ENCODE data around the gene PKHD1.
"Not testable (repeated sequence)": the region's sequence is repeated elsewhere in the genome, so short reads cannot be mapped to it uniquely, and the experiment has no call there.

PKHD1 gene

GRCh38 chr6:51960419-51960818 lies 127.0 kb downstream of the PKHD1 start:
- TF ChIP-seq CTCF (IDR thresholded peaks at IDR 0.05; ENCODE audit: extremely low read depth, insufficient read depth, missing control alignments) = no peak
- in situ Hi-C loops (cut with MboI; ENCODE audit: low pct_unique_long_range_greater_than_20kb, low sequenced_read_pairs, unreplicated experiment) = loop anchor here (10.0 kb wide), 1 partner anchor 106 kb away; no protein-coding TSS in a partner anchor
- DNase-seq (ENCODE audit: low spot score) = no peak

GRCh38 chr6:51959744-51960383 lies 127.5 kb downstream of the PKHD1 start:
- peak; percentile 89 for TF ChIP-seq CTCF (IDR thresholded peaks at IDR 0.05; ENCODE audit: extremely low read depth, insufficient read depth, missing control alignments)
- in situ Hi-C loops (cut with MboI; ENCODE audit: low pct_unique_long_range_greater_than_20kb, low sequenced_read_pairs, unreplicated experiment) = loop anchor here (10.0 kb wide), 1 partner anchor 105 kb away; no protein-coding TSS in a partner anchor
- DNase-seq (ENCODE audit: low spot score) = peak; percentile 32

GRCh38 chr6:51954681-51955080 lies 132.7 kb downstream of the PKHD1 start:
- in situ Hi-C loops (cut with MboI; ENCODE audit: low pct_unique_long_range_greater_than_20kb, low sequenced_read_pairs, unreplicated experiment) = no loop called here
- no peak for TF ChIP-seq CTCF (IDR thresholded peaks at IDR 0.05; ENCODE audit: extremely low read depth, insufficient read depth, missing control alignments)
- no peak for DNase-seq (ENCODE audit: low spot score)

- TF ChIP-seq CTCF (IDR thresholded peaks at IDR 0.05; ENCODE audit: extremely low read depth, insufficient read depth, missing control alignments) = no peak
- in situ Hi-C loops (cut with MboI; ENCODE audit: low pct_unique_long_range_greater_than_20kb, low sequenced_read_pairs, unreplicated experiment) = no loop called here
- no peak for DNase-seq (ENCODE audit: low spot score)
These were observed 134.2 kb downstream of the PKHD1 start for GRCh38 chr6:51953246-51953645.

GRCh38 chr6:51951924-51952323 lies 135.5 kb downstream of the PKHD1 start:
- no peak for DNase-seq (ENCODE audit: low spot score)
- in situ Hi-C loops (cut with MboI; ENCODE audit: low pct_unique_long_range_greater_than_20kb, low sequenced_read_pairs, unreplicated experiment) = no loop called here
- no peak for TF ChIP-seq CTCF (IDR thresholded peaks at IDR 0.05; ENCODE audit: extremely low read depth, insufficient read depth, missing control alignments)

GRCh38 chr6:51949526-51949925 lies 137.9 kb downstream of the PKHD1 start:
- no peak for TF ChIP-seq CTCF (IDR thresholded peaks at IDR 0.05; ENCODE audit: extremely low read depth, insufficient read depth, missing control alignments)
- in situ Hi-C loops (cut with MboI; ENCODE audit: low pct_unique_long_range_greater_than_20kb, low sequenced_read_pairs, unreplicated experiment) = no loop called here
- DNase-seq (ENCODE audit: low spot score) = no peak

- in situ Hi-C loops (cut with MboI; ENCODE audit: low pct_unique_long_range_greater_than_20kb, low sequenced_read_pairs, unreplicated experiment); DNase-seq (ENCODE audit: low spot score): not testable (repeated sequence)
These were observed 147.7 kb downstream of the PKHD1 start for GRCh38 chr6:51939695-51940094.
